ENCODE data around the gene TNRC6B.

GRCh38 chr22:40348025-40348658 lies 170.4 kb downstream of the TNRC6B start:
- TF ChIP-seq POLR2A (IDR thresholded peaks at IDR 0.05; ENCODE audit: low read depth) = no peak
- peak in 1 of 2 donors; percentile 56 for TF ChIP-seq POLR2AphosphoS5 (IDR thresholded peaks at IDR 0.05)
- peak; percentile 74 to 80 (median 75) for TF ChIP-seq CTCF (IDR thresholded peaks at IDR 0.05)
